Heart left ventricle (tissue), 13 donors: ENCODE data around the gene RPL35.

ENCODE experiments used
- POLR2A ChIP-seq, 2 donors: fragments of 450-650 bp; IDR thresholded peaks; one replicate each; pipeline ENCODE4 v1.6.1; 2017; ENCODE audit warnings: antibody characterized with exemption in 2 of 2, mild to moderate bottlenecking in 2 of 2, moderate library complexity in 2 of 2
- TF ChIP-seq, protein P1 (sequence below), 12 donors: fragments of 200-600 bp; sonication (generic) in 4 of 12; IDR thresholded peaks; one replicate each; pipeline versions ENCODE4 v1.5.0 to v1.8.0; 2018 to 2022; ENCODE audit warnings: antibody characterized with exemption in 12 of 12, mild to moderate bottlenecking in 5 of 12
- donor health status: ischemic (EF 13 %, LVEDD 7.1; RV severe dilation, severe dysfunction).
- donor health status: DM: no; HTN: yes; CAD: no.
- donor health status: DM: no; HTN: no; CAD: no.
- donor health status: ischemic (EF 25% LVEDD 6.9; RV normal size, moderate dysfunction).
- donor health status: ischemic (EF 25% LVEDD 5.7; RV mildly dilated, moderate dysfunction).
- donor health status: ischemic (EF 35%, LVEDD 5.7; RV mildly dilated, moderate dysfunction).
- donor health status: nonischemic (EF 11% LVEDD 7.7; RV severe dilation, severe dysfunction).
- donor health status: DM: yes; HTN: yes; CAD: no.
- donor health status: PGD.
- donor health status: ischemic (EF 29% LVEDD 5.4; RV normal size, mild dysfunction).
- donor health status: nonischemic (EF 23%, LVEDD 6.1; RV moderate dilation, normal function).

DNA sequence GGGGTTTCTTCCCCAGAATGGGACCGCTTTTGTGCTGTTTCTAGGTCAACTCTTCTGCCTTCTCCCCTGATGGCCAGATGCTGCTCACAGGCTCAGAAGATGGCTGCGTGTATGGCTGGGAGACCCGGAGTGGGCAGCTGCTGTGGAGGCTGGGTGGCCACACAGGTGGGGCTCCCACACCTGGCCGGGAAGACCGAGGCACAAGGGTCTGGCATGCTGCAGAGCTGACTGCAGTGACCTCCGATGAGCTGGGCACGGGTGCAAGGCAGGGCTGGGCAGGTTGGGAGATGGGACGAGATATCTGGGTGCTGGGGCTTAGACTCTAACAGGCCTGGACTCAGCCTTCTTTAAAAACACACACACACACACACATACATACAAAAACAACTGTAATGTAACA, 7.6 kb downstream of the RPL35 start:
- TF ChIP-seq, protein P1, sequence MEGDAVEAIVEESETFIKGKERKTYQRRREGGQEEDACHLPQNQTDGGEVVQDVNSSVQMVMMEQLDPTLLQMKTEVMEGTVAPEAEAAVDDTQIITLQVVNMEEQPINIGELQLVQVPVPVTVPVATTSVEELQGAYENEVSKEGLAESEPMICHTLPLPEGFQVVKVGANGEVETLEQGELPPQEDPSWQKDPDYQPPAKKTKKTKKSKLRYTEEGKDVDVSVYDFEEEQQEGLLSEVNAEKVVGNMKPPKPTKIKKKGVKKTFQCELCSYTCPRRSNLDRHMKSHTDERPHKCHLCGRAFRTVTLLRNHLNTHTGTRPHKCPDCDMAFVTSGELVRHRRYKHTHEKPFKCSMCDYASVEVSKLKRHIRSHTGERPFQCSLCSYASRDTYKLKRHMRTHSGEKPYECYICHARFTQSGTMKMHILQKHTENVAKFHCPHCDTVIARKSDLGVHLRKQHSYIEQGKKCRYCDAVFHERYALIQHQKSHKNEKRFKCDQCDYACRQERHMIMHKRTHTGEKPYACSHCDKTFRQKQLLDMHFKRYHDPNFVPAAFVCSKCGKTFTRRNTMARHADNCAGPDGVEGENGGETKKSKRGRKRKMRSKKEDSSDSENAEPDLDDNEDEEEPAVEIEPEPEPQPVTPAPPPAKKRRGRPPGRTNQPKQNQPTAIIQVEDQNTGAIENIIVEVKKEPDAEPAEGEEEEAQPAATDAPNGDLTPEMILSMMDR (IDR thresholded peaks at IDR 0.05) = no peak
- TF ChIP-seq POLR2A (IDR thresholded peaks at IDR 0.05) = no peak
